Measurements from ENCODE around the gene SUSD6.
"Not testable (repeated sequence)": the region's sequence is repeated elsewhere in the genome, so short reads cannot be mapped to it uniquely, and the experiment has no call there.

SUSD6 gene

GRCh38 chr14:69625299-69626131 lies 14.1 kb downstream of the SUSD6 start:
- no peak for DNase-seq

- no peak for DNase-seq
Measured at GRCh38 chr14:69626132-69626500, 14.7 kb downstream of the SUSD6 start.

- DNase-seq: no peak
Measured at GRCh38 chr14:69629225-69630127, 18.1 kb downstream of the SUSD6 start.

- no peak for DNase-seq
Measured at GRCh38 chr14:69630360-69630759, 19.0 kb downstream of the SUSD6 start.

GRCh38 chr14:69631509-69631908 lies 20.1 kb downstream of the SUSD6 start:
- no peak for DNase-seq

GRCh38 chr14:69632164-69632563 lies 20.8 kb downstream of the SUSD6 start:
- DNase-seq: no peak

GRCh38 chr14:69632593-69633151 lies 21.3 kb downstream of the SUSD6 start:
- no peak for DNase-seq

- DNase-seq: no peak
Measured at GRCh38 chr14:69633238-69633637, 21.8 kb downstream of the SUSD6 start.

- peak; percentile 22 for DNase-seq
Measured at GRCh38 chr14:69635981-69636639, 24.7 kb downstream of the SUSD6 start.

GRCh38 chr14:69636718-69637480 lies 25.5 kb downstream of the SUSD6 start:
- peak; percentile 33 for DNase-seq

- peak; percentile 59 for DNase-seq
Measured at GRCh38 chr14:69637503-69638031, 26.2 kb downstream of the SUSD6 start.

- no peak for DNase-seq
Measured at GRCh38 chr14:69640931-69641330, 29.5 kb downstream of the SUSD6 start.

GRCh38 chr14:69642212-69642793 lies 30.9 kb downstream of the SUSD6 start:
- DNase-seq: not testable (repeated sequence)

- peak; percentile 97 for DNase-seq
Measured at GRCh38 chr14:69643430-69644200, 32.2 kb downstream of the SUSD6 start.

- no peak for DNase-seq
Measured at GRCh38 chr14:69644814-69645213, 33.4 kb downstream of the SUSD6 start.

- DNase-seq: no peak
Measured at GRCh38 chr14:69647213-69647612, 35.8 kb downstream of the SUSD6 start.

- DNase-seq: not testable (repeated sequence)
Measured at GRCh38 chr14:69647642-69648041, 36.2 kb downstream of the SUSD6 start.

- peak; percentile 80 for DNase-seq
Measured at GRCh38 chr14:69648480-69649451, 37.4 kb downstream of the SUSD6 start.

- no peak for DNase-seq
Measured at GRCh38 chr14:69650948-69651369, 39.6 kb downstream of the SUSD6 start.
